GM18867 (cell line): Measurements from ENCODE around the gene DEFB125.

Experiments
- ATAC-seq: cut with Tn5 transposase; IDR thresholded peaks from one replicate; pipeline ENCODE4 v1.9.1; 2021; ENCODE audit warnings: mild to moderate bottlenecking, moderate library complexity; ENCODE audit not compliant: unreplicated experiment

The DEFB125 gene

DNA sequence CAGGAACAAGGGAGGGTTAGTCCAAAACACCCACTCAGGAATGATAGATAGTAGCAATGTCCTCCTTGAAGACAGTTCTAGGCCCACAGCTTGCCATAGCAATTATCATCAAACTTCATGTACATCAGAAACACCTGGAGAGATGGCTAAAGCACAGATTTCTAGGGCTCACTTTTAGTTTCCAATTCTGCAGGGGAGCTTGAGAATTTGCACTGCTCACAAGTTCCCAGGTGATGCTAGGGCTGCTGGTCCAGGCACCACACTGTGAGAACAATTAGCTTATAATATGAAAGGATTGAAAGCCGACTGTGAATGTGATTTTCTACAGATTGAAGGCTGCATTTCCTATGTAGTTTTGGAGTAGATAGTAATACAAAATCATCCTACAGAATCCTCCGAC, 58.4 kb downstream of the DEFB125 start:
- no peak for ATAC-seq
